ENCODE results near the gene SPPL2B. TPM values are rescaled to one million over a fixed set of nuclear protein-coding genes. Genes with fewer than 3 reads are reported as not detected.

SPPL2B gene
- total and polyA plus RNA-seq, 2 experiments from 2014 or later: 23.5 to 51.0 TPM

DNA sequence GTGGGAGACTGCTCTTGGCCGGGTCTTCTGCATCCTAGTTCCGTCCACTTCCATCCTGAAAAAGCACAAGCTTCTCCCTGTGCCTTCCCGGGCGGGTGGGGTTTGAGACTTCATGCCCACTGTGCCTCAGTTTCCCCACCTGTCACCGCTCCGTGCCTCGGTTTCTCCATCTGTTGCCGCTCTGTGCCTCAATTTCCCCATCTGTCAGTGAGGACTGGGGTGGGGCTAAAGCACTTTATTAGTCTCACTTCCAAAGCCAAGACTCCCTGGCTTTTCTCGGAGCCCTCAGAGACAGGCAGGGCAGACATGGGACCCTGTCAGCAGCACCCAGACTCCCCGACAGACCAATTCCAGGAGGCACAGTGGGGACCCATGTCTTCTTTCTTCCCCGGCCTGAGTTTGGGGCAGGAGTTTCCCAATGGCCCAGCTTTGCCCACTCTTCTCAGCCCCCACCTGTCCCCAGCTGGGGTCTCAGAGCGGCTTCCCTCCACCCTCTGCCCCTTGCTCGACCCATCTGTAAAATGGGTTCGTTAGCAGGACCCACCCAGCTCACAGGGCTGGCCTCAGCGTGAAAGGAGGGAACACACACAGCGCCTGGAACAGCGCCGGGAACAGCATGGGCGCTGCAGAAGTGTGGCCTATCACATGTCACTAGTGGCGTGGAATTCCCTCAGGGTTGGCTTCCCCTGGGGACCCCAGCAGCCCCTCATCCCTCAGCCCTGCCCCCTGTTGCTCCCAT lies 41.9 kb upstream of the SPPL2B start:
- no peak for DNase-seq (ENCODE audit: low spot score)
- ATAC-seq: no peak
- Histone ChIP-seq H3K4me3 (no peak overlapping the region), H3K36me3 (ENCODE audit: insufficient read depth) (no peaks in the 10 kb centered on the region), H3K79me2 (replicated peaks; ENCODE audit: insufficient read depth) (no peaks in the 10 kb centered on the region), H4K20me1 (replicated peaks; ENCODE audit: insufficient read depth) (no peaks in the 10 kb centered on the region), H3K9me2 (ENCODE audit: insufficient read depth) (no peaks in the 10 kb centered on the region), H2AFZ (no peak overlapping the region), H3K27ac (ENCODE audit: low read depth) (no peak overlapping the region), H3K4me1 (ENCODE audit: insufficient read depth) (no peaks in the 10 kb centered on the region), H3K4me2 (no peak overlapping the region), H3K27me3 (ENCODE audit: insufficient read depth) (peaks cover 63% of the 10 kb centered on the region), H3F3A (replicated peaks; ENCODE audit: low read depth) (peaks cover 7% of the 10 kb centered on the region; the same call in 1 of the 2 replicates)
- Mint-ChIP-seq H3K4me3 (no peak overlapping the region; the same call in 2 of the 3 replicates), H3K9me3 (peaks cover 4% of the 10 kb centered on the region; the same call in 1 of the 3 replicates), H3K36me3 (ENCODE audit: low read depth) (no peaks in the 10 kb centered on the region; the same call in 2 of the 3 replicates), H3K27me3 (ENCODE audit: insufficient read depth, low read depth, poor library complexity) (peaks cover 48% of the 10 kb centered on the region), H3K27ac (no peak overlapping the region), H3K4me1 (peaks cover 14% of the 10 kb centered on the region)
- TF ChIP-seq NANOG (IDR thresholded peaks at IDR 0.05; ENCODE audit: borderline replicate concordance): no peak
- TF ChIP-seq CTCF (conservative IDR thresholded peaks at IDR 0.05; ENCODE audit: low read depth in 2 of 2): no peak
- TF ChIP-seq CREB1 (CRISPR knock-in tag; IDR thresholded peaks at IDR 0.05; ENCODE audit: low read depth): no peak
- TF ChIP-seq, protein P1, sequence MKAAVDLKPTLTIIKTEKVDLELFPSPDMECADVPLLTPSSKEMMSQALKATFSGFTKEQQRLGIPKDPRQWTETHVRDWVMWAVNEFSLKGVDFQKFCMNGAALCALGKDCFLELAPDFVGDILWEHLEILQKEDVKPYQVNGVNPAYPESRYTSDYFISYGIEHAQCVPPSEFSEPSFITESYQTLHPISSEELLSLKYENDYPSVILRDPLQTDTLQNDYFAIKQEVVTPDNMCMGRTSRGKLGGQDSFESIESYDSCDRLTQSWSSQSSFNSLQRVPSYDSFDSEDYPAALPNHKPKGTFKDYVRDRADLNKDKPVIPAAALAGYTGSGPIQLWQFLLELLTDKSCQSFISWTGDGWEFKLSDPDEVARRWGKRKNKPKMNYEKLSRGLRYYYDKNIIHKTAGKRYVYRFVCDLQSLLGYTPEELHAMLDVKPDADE (IDR thresholded peaks at IDR 0.05): no peak
- TF ChIP-seq EZH2phosphoT487 (IDR thresholded peaks at IDR 0.05; ENCODE audit: unreplicated experiment): no peak
- no peak for TF ChIP-seq ZNF114 (CRISPR knock-in tag; IDR thresholded peaks at IDR 0.05)
- TF ChIP-seq POLR2AphosphoS5 (IDR thresholded peaks at IDR 0.05; ENCODE audit: low read depth): no peak
- TF ChIP-seq STAT1 (IDR thresholded peaks at IDR 0.05; ENCODE audit: unreplicated experiment): no peak
- TF ChIP-seq ZNF462 (CRISPR knock-in tag; IDR thresholded peaks at IDR 0.05): no peak
- TF ChIP-seq ZNF331 (CRISPR knock-in tag; IDR thresholded peaks at IDR 0.05; ENCODE audit: low read depth): no peak
- no peak for TF ChIP-seq JUNB (IDR thresholded peaks at IDR 0.05; ENCODE audit: unreplicated experiment)
- no peak for TF ChIP-seq EZH2 (IDR thresholded peaks at IDR 0.05; ENCODE audit: low read depth, unreplicated experiment)
- TF ChIP-seq REST (IDR thresholded peaks at IDR 0.05; ENCODE audit: unreplicated experiment): no peak
